GM21360 (cell line): ENCODE results near the gene HRK.

Experiments
- ATAC-seq: cut with Tn5 transposase; IDR thresholded peaks from one replicate; pipeline ENCODE4 v1.9.1; 2021; ENCODE audit warnings: mild to moderate bottlenecking, moderate library complexity; ENCODE audit not compliant: unreplicated experiment

Gene HRK

DNA sequence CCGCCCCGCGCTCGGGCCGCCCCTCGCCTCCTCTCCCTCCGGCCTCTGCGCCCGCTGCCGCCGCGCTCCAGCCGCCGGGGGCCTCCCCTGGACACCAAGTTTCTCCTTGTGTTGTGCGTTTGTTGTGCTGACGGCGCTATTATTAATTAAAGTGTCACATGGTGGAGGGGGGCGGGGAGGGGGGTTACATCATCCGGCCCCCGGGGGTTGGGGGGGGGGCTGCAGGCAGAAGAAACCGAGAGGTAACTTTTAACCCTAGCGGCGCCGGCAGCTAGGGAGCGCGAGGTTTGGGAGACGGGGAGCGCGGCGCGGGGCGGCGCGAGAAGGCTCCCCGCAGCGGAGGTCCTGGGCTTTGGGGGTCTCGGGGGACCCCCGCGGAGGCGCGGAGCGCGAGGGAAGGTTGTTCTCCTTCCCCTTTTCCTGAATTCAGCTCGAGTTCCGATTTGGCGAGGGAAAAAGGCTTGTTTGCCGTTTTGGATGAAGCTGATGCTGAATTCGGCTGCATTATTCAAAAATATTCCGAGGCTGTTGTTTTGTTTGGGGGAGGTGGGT, at the start of gene HRK:
Gene HRK (minus strand): TSS at position 117 of the 552 bp plus-strand sequence. CDS start 134 bp downstream, outside the sequence.
- ATAC-seq = no peak

DNA sequence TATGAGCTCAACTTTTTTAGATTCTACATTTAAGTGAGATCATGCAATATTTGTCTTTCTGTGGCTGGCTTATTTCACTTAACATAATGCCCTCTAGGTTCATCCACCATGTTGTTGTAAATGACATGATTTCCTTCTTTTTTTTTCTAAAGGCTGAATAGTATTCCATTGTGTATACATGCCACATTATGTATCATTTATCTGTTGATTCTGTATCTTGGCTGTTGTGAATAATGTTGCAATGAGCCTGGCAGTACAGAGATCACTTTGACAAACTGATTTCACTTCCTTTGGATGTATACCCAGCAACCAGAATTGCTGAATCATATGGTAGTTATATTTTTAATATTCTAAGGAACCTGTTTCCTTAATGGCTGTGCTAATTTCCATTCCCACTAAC, 48.6 kb upstream of the HRK start:
- ATAC-seq = no peak

DNA sequence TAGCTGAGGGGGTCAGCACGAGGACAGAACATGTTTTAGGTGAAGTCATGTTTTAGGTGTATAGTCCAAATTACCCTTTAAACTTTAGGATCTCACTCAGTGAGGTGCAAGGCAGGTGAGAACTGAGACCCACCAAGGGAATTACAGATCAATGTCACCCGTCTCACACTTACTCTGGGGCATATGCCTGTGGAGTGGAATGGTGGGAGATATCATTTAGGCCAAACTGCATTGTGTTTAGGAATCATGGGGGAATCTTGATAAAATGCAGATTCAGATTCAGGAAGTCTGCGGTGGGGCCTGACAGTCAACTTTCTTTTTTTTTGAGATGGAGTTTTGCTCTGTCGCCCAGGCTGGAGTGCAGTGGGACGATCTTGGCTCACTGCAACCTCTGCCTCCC, 47.3 kb upstream of the HRK start:
- no peak for ATAC-seq

DNA sequence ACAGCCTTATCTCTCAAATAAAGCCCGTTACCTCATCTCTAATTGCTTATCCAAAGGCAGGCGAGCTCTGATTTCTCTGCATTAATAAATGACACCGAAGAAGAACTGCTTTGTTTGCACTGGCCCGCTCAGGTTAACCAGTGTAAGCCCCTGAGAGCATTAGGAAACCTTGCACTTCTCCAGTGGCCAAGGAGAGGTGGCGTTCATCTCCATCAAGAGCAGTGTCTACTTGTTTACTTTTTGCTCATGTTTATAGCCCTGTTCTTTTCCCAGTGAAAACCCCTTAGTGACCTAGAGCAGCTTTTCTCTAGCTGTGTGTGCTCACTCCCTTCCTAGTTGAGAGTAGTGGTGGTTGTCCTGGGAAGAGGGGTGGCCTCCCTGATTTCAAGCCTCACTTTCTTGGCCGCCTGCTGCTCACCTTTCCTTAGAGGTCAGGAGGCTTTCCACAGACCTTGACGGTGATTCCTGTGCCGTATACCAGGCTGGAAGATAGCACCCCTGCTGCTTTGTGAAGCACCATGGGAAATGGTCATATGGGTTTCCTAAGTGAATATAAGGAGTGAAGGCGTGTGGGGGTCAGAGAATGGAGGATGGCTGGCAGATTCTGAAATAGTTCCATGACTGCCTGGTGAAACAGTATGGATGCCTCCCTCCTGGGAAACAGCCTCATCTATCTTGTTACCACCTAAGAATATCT, 46.2 kb upstream of the HRK start:
- ATAC-seq = no peak

DNA sequence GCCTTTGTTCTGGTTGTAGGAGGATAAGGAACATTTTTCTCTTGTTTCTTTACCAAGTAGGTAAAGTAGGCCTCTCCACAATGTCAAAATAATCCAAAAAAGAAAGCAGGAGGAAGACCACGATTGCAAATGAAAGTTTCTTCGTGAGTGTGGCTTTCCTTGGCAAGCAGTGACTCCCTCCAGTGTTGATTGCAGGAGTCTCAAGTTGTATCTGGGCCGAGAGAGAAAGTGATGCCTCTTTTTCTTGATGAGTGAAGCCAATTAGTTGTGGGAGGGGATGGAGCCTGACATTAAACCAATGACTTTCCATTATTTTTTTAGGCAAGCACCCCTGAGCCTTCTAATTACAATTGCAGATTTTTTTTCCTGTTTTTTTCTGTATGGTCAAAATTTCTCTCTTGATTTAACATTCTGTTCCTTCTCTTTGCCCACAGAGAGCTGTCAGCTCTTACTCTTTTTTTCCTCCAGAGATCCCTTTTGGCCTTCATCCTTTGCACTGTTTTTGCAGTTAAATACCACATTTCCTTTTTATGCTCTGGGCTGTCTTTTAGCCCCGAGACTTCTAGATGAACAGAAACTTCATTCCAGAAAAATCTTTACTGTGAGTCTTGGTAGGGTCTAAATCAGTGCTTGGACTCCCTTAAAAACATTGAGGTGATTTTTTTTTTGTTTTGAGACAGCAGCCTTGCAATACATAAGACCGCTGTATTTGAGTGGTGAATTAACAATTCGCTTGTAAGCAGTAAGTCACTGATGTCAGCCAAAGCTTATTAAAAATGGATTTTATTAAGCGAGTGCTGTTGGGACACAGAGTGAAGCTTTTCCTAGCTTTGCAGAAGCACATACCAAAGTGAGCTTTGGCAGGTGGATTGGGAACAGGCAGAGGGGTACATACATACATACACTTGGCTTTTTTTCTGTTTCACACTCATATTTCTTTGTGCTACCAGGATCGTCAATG, 45.3 kb upstream of the HRK start:
- ATAC-seq = no peak

DNA sequence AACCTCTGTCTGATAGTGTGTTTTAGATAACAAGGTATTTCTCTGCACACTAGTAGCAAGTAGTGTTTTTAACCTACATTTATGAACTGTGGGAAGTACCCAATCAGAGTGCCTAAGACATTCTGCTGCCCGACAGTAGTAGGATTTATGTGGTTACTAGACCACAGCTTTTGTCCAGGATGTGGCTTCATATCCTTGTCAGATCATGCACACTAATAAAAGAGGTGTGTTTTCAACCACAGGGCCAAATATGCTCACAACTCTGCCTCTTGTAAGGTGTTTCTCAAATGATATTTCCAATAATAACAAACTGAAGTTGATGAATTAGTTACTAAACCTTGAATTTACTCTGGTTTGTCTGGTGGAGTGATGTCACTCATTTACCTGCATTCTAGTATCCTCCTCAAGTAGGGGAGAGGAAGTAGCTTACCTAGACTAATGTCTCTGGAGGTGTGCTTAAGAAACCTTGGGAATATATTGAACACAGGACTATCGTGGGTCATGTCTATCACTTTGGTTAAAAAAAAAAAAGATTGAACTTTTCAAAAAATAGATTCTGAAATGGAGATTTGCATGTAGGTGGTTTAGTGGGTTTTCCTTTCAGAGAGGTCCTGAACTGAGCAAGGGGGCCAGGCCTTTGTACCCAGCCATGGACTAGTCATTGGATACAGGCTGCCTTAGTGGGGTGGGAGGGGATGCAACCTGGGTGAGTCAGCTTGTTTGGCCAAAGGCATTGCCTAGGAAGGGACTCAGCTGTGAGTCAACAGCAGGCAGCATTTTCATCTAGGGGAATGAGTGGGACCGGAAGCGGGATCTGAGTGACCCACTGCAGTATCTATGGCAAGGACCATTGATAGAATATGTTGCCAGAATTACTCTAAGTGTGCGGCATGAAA, 43.6 kb upstream of the HRK start:
- no peak for ATAC-seq

DNA sequence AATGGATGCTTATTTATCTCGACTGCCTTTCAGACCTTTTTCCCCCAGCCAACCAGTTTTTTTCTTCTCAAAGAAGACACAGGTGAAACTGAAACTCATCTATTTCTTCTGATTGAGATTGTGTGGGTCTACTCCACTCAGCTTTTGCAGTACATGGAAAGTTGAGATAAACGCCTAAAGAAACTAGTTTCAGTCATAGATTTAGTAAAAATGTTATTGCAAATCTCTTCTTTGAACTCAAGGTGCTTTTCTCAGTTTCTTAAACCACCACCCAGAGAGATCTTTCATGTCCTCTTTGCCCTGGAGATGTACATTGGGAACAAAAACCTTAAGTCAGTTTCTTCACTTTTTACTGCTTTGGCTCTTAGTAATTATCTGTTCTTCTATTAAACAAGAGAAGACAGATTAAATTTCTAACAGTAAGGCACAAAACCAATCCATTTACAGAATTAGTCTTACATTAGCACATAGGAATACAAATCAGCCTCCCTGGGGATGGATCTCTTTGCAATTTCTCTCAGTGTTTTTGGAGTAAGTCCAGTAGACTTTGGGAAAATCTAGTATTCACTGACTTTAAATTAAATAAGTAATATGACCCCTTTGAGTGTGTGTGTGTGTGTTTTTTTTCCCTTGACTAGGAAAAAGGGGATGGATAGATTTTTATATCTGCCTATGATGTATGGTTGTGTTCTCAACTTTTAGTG, 41.1 kb upstream of the HRK start:
- peak; percentile 65 for ATAC-seq

DNA sequence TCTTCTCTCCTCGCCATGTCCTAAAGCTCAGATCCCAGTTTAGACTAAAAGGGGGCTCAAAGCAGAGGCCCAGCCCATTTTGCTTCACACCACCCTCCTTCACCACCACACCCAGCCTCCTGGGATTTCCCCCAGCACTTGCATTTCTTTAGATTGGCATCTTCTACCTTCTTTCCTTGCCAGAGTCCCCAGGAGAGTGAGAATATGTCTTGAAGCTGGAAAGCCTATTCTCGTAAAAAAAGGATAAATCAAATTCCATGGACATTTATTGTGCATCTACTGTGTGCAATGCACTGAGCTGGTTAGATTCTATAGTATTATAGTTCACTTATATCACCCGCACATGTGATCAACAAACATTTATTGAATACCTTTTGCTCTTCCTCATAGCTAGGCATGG, 39.7 kb upstream of the HRK start:
- no peak for ATAC-seq

DNA sequence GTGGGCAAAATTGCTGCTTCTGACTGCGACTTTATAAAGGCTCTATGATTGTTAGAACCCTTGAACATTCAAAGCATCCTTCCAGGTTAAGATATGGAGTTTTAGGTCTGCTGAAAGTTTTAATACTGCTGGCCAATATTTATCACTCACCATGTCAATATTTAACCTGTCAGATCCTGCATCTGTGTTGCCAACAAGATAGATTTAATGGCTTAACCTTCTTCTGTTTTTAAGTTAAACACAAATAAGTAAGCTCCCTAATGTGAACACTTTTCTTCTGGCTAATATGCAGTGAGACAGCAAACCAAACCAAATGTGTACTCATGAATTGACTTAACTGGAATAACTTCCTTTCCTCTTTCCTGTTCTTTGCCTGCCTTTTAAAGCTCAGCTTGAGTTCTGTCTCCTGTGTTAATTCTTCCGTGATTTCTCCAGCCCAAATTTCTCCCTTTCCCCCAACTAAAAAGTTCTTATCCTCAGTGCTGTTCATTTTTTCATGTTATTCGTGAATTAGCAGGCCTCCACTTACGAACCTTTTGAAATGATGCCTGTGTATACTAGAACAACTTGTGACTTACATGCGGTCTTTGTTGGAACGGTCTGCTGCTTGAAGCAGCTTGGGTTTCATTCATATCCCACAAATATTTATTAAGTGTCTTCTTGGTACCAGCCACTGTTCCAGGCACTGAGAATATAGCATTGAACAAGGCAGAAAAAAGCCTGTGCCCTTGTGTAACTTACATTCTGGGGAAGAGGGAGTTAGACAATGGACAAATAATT, 38.7 kb upstream of the HRK start:
- ATAC-seq = no peak

DNA sequence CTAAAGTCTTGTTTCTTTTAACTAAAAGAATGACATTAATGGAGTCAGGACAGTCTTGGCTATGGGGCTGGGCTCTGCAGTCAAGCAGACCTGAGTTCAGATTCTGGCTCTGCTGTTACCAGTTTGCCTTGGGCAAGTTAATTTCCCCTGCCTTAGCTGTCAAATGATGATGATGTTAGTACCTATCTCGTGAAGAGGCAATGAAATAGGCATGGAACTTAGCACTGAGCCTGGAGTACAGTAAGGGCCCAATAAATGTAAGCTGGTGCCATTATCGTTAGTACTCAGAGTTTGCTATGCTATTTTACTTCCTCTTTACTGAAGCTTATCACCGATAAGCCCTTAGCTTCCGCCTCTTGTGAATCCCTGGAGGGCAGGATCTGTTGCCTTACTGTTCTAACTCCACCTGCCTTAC, 38.0 kb upstream of the HRK start:
- no peak for ATAC-seq

DNA sequence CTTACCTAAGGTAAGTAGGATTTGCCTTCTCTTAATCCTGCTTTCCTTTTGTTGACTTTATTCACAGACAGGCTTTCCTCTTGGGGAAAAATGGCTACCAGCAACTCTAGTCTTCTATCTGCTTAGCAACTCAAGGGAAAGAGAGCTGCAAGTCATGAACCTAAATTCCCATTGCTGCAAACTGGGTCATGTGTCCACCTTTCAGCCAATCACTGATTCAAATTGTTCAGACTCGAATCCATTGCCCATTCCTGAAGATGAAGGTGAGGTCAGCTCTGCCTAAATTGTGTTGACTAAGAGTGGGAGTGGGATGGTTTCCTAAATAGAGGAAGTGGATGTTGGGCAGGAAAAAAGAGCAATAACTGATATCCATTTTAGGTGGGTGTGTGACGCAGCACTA, 37.2 kb upstream of the HRK start:
- no peak for ATAC-seq

DNA sequence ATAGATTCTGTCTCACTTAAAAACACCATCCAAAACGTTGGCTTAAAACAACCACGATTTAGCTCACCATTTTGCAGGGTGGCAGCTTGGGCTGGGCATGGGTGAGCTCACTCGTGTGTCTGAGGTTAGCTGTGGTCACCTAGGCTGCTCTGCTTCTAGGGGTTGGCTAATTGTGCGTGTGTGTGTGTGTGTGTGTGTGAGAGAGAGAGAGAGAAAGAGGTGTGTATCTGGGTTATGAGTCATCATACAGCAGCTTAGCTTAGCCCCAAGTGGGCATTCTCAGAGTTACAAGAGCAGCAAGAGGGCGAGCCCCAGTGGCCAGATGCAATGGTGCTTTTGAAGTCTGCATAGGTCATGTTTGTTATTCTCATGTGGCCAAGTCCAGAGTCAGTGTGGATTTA, 35.5 kb upstream of the HRK start:
- ATAC-seq = peak; percentile 89

DNA sequence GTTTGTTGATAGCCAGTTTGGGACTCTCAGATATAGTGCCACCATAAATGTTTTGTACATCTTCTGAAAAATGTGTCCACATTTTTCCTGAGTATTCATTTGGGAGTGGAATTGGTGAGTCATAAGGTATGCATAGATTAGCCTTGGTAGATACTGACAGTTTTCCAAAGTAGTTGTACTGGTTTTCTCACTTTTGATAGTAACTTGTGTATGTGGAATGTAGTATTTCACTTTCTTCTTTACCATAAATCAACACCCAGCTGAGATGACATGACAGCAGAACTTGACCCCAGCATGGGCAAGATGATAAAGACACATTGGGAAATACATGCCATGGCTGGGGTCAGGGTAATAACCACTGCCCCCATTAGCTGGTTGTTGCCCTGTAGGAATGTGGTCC, 34.9 kb upstream of the HRK start:
- ATAC-seq = no peak

DNA sequence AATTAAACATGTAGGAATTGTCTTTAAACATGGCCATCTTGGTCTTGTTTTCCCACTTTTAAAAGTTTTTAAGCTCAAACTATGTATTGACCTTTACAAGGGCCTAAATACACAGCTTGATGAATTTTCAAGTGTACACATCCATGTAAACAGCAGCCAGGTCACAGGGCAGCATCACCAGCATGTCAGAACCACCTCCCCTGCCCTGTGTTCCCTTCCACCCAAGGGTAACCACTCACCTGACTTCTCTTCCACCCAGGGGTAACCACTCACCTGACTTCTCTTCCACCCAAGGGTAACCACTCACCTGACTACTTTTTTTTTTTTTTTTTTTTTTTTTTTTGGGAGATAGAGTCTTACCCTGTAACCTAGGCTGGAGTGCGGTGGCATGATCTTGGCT, 34.1 kb upstream of the HRK start:
- no peak for ATAC-seq

DNA sequence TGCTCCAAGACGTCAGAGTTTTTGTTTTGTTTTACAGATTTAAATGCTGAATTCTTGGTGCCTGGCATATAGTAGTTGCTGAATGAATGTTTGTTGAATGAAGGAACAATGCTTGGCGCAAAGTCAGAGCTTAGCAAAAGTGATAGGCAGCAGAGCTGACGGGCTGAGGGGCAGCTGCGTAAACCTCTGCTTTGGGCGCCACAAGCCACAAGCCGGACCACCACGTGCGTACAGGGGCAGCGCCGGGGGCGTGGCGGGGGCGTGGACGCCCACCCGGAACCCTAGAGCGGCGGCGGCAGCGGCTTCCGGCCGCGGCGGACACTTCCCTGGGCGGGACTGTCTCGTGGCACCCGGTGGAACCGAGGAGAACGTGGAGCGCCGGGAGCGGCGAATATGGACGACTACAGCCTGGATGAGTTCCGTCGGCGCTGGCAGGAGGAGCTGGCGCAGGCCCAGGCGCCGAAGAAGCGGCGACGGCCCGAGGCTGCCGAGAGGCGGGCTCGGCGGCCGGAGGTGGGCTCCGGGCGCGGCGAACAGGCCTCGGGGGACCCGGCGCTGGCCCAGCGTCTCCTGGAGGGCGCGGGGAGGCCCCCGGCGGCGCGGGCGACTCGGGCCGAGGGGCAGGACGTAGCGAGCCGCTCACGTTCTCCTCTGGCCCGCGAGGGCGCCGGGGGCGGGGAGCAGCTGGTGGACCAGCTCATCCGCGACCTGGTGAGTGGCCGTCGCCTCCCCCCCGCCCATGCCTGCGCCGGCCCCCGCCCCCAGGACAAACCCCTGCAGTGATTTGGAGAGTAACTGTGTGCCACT, 29.6 kb upstream of the HRK start, which contains the start of gene FBXW8:
Gene FBXW8 (plus strand): TSS at position 306 of the 807 bp plus-strand sequence. CDS start 88 bp downstream, at position 394.
- ATAC-seq = peak; percentile 77

DNA sequence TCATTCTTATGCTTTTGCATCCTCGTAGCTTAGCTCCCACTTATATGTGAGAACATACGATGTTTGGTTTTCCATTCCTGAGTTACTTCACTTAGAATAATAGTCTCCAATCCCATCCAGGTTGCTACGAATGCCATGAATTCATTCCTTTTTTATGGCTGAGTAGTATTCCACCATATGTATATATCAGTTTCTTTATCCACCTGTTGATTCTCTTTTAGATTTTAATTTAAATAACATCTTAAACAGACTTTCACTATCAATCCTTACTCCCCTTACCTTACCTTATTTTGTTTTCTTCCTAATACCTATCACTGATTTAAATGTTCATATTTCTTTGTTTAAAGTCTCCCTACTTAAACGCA, 29.0 kb upstream of the HRK start:
- no peak for ATAC-seq

DNA sequence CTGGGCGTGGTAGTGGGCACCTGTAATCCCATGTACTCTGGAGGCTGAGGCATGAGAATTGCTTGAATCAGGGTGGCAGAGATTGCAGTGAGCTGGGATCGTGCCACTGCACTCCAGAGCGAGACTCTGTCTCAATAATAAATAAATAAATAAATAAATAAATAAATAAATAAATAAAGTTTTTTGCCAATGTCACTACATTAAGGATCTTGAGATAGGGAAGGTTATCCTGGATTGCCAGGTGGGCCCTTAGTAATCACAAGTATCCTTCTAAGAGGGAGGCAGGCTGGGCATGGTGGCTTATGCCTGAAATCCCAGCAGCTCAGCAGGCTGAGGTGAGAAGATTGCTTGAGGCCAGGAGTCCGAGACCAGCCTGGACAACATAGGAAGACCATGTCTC, 25.0 kb upstream of the HRK start:
- ATAC-seq = no peak

DNA sequence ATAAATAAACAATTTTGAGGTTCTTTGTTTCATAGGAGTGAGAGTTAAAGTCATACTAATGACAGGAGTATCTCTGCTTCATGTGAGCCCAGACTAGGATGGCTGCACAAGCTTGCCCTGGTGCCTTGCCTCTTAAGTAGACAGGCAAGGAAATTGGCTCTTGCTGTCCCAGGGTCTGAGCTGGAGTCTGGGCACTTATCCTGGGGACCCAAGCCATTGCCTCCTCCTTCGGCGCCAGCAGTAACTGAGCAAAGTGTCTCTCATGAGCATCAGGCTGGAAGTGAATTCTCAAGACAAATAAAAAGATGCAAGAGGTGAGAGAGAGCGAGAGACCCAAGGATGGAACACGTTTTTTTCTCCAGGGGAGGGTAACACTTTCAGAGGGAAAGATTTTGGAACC, 22.6 kb upstream of the HRK start:
- no peak for ATAC-seq

DNA sequence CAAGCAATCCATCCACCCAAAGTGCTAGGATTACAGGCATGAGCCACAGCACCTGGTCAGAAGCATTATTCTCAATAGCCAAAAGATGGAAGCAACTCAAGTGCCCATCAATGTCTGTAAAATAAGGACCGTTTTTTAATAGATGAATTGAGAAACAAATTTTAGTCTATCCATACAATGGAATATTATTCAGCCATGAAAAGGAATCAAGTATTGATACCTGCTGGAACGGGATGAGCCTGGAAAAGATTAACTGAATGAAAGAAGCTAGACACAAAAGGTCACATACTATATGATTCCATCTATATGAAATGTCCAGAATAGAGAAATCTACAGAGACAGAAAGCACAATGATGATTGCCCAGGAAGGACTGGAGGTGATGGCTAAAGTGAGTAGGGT, 20.4 kb upstream of the HRK start:
- no peak for ATAC-seq
